ENCODE results near the gene CACNA2D3. TPM values are rescaled to one million over a fixed set of nuclear protein-coding genes. Genes with fewer than 3 reads are reported as not detected.

CACNA2D3 gene
- total RNA-seq, 2 donors from 2014 or later, result 0.42 to 0.98 TPM

DNA sequence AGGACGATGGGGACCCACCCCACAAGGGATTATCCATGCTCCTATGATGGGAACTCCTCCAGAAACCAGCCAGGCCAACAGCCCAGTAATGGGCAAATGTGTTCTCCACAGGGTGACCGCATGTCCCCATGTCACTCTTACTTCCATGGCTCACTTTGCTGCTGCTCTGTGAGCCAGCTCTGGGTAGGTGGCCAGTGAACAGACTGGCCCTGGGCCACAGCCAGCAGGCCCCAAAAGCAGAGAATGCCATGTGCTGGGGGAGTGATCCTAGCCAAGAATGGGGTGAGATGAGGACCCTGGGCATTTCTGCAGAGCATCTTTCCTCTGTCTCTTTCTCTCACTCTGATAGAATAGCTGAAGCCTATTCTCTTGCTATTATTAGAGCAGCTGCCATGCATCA is 414.1 kb downstream of the CACNA2D3 start:
- H3K4me1 ChIP-seq, result no peaks in the 10 kb centered on the region
- H3K36me3 ChIP-seq, result no peaks in the 10 kb centered on the region
- DNase-seq, result no peak
- intact Hi-C loops (cut with DNase I), result no loop called here
- H3K27ac ChIP-seq, result no peak overlapping the region
- H3K9me3 ChIP-seq, result no peaks in the 10 kb centered on the region
- H3K9ac ChIP-seq (ENCODE audit: low read depth in 2 of 2, low read length in 2 of 2), result no peak overlapping the region
- no peak overlapping the region for H3K4me3 ChIP-seq
- TF ChIP-seq, protein P1, sequence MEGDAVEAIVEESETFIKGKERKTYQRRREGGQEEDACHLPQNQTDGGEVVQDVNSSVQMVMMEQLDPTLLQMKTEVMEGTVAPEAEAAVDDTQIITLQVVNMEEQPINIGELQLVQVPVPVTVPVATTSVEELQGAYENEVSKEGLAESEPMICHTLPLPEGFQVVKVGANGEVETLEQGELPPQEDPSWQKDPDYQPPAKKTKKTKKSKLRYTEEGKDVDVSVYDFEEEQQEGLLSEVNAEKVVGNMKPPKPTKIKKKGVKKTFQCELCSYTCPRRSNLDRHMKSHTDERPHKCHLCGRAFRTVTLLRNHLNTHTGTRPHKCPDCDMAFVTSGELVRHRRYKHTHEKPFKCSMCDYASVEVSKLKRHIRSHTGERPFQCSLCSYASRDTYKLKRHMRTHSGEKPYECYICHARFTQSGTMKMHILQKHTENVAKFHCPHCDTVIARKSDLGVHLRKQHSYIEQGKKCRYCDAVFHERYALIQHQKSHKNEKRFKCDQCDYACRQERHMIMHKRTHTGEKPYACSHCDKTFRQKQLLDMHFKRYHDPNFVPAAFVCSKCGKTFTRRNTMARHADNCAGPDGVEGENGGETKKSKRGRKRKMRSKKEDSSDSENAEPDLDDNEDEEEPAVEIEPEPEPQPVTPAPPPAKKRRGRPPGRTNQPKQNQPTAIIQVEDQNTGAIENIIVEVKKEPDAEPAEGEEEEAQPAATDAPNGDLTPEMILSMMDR (IDR thresholded peaks at IDR 0.05), result no peak
- H3K27me3 ChIP-seq, result no peaks in the 10 kb centered on the region

DNA sequence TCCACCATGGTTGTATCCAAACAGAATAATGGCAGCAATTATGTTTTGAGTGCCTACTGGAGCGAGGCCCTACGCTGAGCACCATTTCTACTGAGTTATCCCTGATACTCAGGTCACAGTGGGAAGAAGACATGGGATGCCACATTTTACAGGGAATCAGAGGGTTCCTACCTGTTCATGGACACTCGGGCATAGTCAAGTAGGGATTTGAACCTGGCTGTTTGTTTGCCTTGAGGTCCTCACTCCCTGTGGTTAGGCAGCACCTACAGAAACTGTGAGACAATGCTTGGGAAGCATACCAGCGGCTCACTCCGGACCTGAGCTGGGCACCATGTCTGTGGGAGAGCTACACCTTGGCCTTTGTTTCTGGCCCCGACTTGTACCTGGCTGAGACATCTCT is 415.2 kb downstream of the CACNA2D3 start:
- TF ChIP-seq, protein P1 (IDR thresholded peaks at IDR 0.05), result no peak
- H3K9ac ChIP-seq (ENCODE audit: low read depth in 2 of 2, low read length in 2 of 2), result no peak overlapping the region
- intact Hi-C loops (cut with DNase I), result no loop called here
- DNase-seq, result no peak
- H3K4me3 ChIP-seq, result no peak overlapping the region
- H3K4me1 ChIP-seq, result no peaks in the 10 kb centered on the region
- H3K36me3 ChIP-seq, result no peaks in the 10 kb centered on the region
- no peaks in the 10 kb centered on the region for H3K9me3 ChIP-seq
- no peaks in the 10 kb centered on the region for H3K27me3 ChIP-seq
- no peak overlapping the region for H3K27ac ChIP-seq

DNA sequence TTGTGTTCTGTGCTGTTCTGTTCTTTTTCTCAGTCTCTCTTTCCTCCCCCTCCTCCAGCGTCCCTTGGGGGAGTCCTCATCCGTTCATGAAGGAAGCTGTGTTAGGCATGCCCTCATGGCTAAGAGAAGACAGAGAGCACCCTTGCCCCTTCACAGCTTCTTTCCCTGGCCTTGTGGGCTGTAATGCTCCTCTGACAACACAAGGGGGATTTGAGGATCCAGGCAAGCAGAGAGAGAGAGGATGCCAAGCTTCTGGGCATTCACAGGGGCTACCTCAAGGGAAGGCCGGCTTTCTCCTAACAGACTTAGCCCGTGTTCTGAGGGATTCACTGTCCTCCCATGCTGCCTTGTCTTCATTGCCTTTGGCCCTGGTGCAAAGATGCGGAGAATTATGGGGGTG is 416.0 kb downstream of the CACNA2D3 start:
- TF ChIP-seq, protein P1 (IDR thresholded peaks at IDR 0.05), result no peak
- Histone ChIP-seq H3K4me3 (no peak overlapping the region), H3K9ac (ENCODE audit: low read depth in 2 of 2, low read length in 2 of 2) (no peak overlapping the region), H3K9me3 (no peaks in the 10 kb centered on the region), H3K27me3 (no peaks in the 10 kb centered on the region), H3K36me3 (no peaks in the 10 kb centered on the region), H3K4me1 (no peaks in the 10 kb centered on the region), H3K27ac (no peak overlapping the region)
- intact Hi-C loops (cut with DNase I), result no loop called here
- no peak for DNase-seq

DNA sequence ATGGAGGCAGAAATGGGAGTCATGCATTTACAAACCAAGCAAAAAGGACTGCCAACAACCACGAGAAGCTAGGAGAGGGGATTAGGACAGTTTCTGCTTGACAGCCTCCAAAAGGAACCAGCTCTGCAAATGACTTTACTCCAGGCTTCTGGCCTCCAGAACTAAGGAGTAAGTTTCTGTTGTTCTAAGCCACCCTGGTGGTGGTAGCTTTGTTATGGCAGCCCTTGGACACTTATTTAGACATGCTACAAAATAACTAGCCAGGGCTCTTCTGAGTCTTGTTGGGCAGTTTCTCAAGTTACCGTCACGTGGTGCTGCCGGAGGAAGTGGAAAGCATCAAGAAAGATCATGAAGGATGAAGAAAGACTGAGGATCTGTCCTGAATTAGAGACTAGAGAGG is 419.0 kb downstream of the CACNA2D3 start:
- Histone ChIP-seq H3K9ac (ENCODE audit: low read depth in 2 of 2, low read length in 2 of 2) (no peak overlapping the region), H3K9me3 (no peaks in the 10 kb centered on the region), H3K36me3 (no peaks in the 10 kb centered on the region), H3K27me3 (no peaks in the 10 kb centered on the region), H3K4me1 (no peaks in the 10 kb centered on the region), H3K27ac (no peak overlapping the region), H3K4me3 (no peak overlapping the region)
- intact Hi-C loops (cut with DNase I), result no loop called here
- TF ChIP-seq, protein P1 (IDR thresholded peaks at IDR 0.05), result no peak
- DNase-seq, result no peak

DNA sequence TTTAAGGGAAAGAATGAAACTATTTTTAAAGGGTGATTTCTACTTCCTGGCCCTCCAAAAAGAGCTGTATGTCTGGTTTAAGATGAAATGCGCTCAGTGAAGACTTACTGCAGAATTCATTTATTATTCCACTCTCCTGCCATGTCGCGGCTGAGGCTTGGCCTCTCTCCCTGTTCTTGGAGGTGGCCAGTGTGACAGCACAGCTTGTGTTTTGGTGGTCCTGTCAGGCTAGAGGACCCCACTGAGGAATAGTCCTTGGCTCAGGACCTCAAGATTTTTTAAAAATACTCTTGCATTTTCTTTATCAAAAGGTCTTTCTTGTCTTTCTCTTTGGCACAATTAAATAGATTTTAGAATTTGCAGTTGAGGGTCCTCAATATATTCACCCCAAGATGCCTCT is 421.1 kb downstream of the CACNA2D3 start:
- TF ChIP-seq, protein P1 (IDR thresholded peaks at IDR 0.05), result no peak
- Histone ChIP-seq H3K4me3 (no peak overlapping the region), H3K27ac (no peak overlapping the region), H3K4me1 (no peaks in the 10 kb centered on the region), H3K9ac (ENCODE audit: low read depth in 2 of 2, low read length in 2 of 2) (no peak overlapping the region), H3K9me3 (no peaks in the 10 kb centered on the region), H3K27me3 (no peaks in the 10 kb centered on the region), H3K36me3 (no peaks in the 10 kb centered on the region)
- no peak for DNase-seq
- intact Hi-C loops (cut with DNase I), result no loop called here

DNA sequence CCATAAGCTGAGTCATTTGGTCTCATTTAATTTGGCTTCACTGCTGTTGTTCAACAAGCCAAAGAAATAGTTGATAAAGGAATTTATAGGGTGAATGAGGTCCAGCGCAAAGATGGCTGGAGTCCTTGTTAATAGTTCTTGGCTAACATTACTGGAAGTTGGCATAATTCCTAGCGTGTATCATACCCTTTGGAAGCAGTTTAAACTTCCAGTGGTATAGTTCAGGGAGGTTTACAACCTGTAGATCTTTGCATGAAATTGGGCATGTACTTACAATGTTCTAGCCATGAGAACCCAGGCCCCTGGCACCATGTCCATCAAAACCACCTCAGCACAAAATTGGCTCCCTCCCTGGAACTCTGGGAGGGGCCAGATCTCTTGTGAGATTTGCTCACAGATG is 424.7 kb downstream of the CACNA2D3 start:
- Histone ChIP-seq H3K9ac (ENCODE audit: low read depth in 2 of 2, low read length in 2 of 2) (no peak overlapping the region), H3K27me3 (no peaks in the 10 kb centered on the region), H3K4me3 (no peak overlapping the region), H3K27ac (no peak overlapping the region), H3K36me3 (no peaks in the 10 kb centered on the region), H3K4me1 (no peaks in the 10 kb centered on the region), H3K9me3 (no peaks in the 10 kb centered on the region)
- TF ChIP-seq, protein P1 (IDR thresholded peaks at IDR 0.05), result no peak
- intact Hi-C loops (cut with DNase I), result no loop called here
- DNase-seq, result no peak

Measured in colonic mucosa (tissue), 4 donors.